SK-N-SH treated with all-trans-retinoic acid at 6 μM for 48 hours (cell line): ENCODE results near the gene RSF1.
A peak's percentile ranks its signal among the peaks of the same experiment; 100 is the strongest.

Experiments
- GLIS3 ChIP-seq: fragments of 250-450 bp; sonication (Bioruptor Pico); IDR thresholded peaks from 2 replicates; pipeline ENCODE4 v1.5.0; 2020; ENCODE audit warnings: mild to moderate bottlenecking, moderate library complexity
- ISL1 ChIP-seq: fragments of 250-450 bp; sonication (Bioruptor Pico); IDR thresholded peaks from 2 replicates; pipeline ENCODE4 v2.1.2; 2022; ENCODE audit warnings: mild to moderate bottlenecking, moderate library complexity
- ZC3H10 ChIP-seq: fragments of 250-450 bp; sonication (Bioruptor Pico); IDR thresholded peaks from 2 replicates; pipeline ENCODE4 v1.5.1; 2021; ENCODE audit warnings: mild to moderate bottlenecking, moderate library complexity
- ZFP3 ChIP-seq: fragments of 250-450 bp; sonication (Bioruptor Pico); IDR thresholded peaks from 2 replicates; pipeline ENCODE4 v1.5.0; 2020; ENCODE audit warnings: mild to moderate bottlenecking, moderate library complexity
- ZFP30 ChIP-seq: fragments of 450-650 bp; formaldehyde crosslinking; IDR thresholded peaks from 2 replicates; pipeline ENCODE4 v1.5.0; 2022; ENCODE audit warnings: mild to moderate bottlenecking, moderate library complexity
- ZNF70 ChIP-seq: fragments of 450-650 bp; formaldehyde crosslinking; IDR thresholded peaks from 2 replicates; pipeline ENCODE4 v1.5.0; 2020; ENCODE audit warnings: mild to moderate bottlenecking, moderate library complexity
- ZNF8 ChIP-seq: fragments of 450-650 bp; formaldehyde crosslinking; IDR thresholded peaks from 2 replicates; pipeline ENCODE4 v1.5.0; 2020; ENCODE audit warnings: mild to moderate bottlenecking, moderate library complexity
- TF ChIP-seq, protein P1 (sequence below): fragments of 250-450 bp; sonication (Bioruptor Pico); IDR thresholded peaks from 2 replicates; pipeline ENCODE4 v1.5.1; 2021; ENCODE audit warnings: mild to moderate bottlenecking, moderate library complexity
- TF ChIP-seq, protein P2 (sequence below): fragments of 250-450 bp; sonication (Bioruptor Pico); IDR thresholded peaks from 2 replicates; pipeline ENCODE4 v1.8.0; 2020; ENCODE audit warnings: mild to moderate bottlenecking, moderate library complexity, borderline replicate concordance
- TF ChIP-seq, protein P3 (sequence below): fragments of 250-450 bp; sonication (Bioruptor Pico); IDR thresholded peaks from 2 replicates; pipeline ENCODE4 v1.5.1; 2020; ENCODE audit warnings: low read depth, mild to moderate bottlenecking, moderate library complexity

DNA sequence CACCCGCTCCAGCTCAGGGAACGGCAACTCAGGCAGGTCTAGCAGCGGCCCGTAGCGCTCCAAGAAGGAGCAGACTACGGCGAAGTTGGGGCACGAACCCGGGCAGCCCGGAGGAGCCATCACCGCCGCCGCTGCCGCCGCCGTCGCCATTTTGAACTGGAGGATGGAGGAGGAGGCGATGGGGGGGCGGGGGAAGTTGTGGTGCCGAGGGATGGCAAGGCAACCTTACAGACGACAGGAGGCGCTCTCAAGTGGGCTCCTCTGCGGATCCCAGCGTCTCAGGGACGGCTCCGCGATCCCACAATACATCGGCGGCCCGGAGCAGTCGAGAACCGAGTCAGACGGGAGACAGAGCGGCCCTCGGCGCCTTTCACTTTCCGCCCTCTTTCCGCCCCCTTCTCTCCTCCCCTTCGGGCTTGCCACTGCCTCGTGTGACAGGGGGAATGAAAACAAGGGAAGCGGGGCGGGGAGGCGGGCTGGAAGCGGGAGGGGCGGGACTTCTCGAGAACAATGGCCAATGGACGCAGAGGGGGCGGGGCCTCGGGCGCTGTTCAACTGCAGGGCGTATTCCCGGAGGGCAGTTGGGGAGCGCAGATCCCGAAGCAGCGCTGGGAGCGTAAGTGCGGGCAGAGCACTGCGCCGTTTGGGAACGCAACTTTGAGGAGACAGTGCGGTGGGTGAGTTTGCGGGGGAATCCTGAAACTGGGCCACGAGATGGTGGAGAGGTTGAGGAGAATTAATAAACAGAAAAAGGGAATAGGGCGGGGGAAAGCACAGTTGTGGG lies at the start of gene RSF1, which contains the start of gene AAMDC:
- TF ChIP-seq ISL1 (CRISPR knock-in tag): no peak
- no peak for TF ChIP-seq ZFP3 (CRISPR knock-in tag)
- no peak for TF ChIP-seq GLIS3 (CRISPR knock-in tag)
- TF ChIP-seq, protein P1, sequence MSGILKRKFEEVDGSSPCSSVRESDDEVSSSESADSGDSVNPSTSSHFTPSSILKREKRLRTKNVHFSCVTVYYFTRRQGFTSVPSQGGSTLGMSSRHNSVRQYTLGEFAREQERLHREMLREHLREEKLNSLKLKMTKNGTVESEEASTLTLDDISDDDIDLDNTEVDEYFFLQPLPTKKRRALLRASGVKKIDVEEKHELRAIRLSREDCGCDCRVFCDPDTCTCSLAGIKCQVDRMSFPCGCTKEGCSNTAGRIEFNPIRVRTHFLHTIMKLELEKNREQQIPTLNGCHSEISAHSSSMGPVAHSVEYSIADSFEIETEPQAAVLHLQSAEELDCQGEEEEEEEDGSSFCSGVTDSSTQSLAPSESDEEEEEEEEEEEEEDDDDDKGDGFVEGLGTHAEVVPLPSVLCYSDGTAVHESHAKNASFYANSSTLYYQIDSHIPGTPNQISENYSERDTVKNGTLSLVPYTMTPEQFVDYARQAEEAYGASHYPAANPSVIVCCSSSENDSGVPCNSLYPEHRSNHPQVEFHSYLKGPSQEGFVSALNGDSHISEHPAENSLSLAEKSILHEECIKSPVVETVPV (CRISPR knock-in tag): no peak
- TF ChIP-seq ZFP30: no peak
- TF ChIP-seq, protein P2, sequence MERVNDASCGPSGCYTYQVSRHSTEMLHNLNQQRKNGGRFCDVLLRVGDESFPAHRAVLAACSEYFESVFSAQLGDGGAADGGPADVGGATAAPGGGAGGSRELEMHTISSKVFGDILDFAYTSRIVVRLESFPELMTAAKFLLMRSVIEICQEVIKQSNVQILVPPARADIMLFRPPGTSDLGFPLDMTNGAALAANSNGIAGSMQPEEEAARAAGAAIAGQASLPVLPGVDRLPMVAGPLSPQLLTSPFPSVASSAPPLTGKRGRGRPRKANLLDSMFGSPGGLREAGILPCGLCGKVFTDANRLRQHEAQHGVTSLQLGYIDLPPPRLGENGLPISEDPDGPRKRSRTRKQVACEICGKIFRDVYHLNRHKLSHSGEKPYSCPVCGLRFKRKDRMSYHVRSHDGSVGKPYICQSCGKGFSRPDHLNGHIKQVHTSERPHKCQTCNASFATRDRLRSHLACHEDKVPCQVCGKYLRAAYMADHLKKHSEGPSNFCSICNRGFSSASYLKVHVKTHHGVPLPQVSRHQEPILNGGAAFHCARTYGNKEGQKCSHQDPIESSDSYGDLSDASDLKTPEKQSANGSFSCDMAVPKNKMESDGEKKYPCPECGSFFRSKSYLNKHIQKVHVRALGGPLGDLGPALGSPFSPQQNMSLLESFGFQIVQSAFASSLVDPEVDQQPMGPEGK (CRISPR knock-in tag): no peak
- TF ChIP-seq, protein P3, sequence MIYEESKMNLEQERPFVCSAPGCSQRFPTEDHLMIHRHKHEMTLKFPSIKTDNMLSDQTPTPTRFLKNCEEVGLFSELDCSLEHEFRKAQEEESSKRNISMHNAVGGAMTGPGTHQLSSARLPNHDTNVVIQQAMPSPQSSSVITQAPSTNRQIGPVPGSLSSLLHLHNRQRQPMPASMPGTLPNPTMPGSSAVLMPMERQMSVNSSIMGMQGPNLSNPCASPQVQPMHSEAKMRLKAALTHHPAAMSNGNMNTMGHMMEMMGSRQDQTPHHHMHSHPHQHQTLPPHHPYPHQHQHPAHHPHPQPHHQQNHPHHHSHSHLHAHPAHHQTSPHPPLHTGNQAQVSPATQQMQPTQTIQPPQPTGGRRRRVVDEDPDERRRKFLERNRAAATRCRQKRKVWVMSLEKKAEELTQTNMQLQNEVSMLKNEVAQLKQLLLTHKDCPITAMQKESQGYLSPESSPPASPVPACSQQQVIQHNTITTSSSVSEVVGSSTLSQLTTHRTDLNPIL (CRISPR knock-in tag): no peak
- peak; percentile 20; the same call in 1 of the 2 replicates for TF ChIP-seq ZNF70 (CRISPR knock-in tag)
- no peak for TF ChIP-seq ZC3H10 (CRISPR knock-in tag)
- TF ChIP-seq ZNF8: no peak
